A673 (cell line): Measurements from ENCODE around the gene SLC16A9.

Experiments used
- CTCF ChIP-seq: fragments of 300-800, 200-600 bp; sonication (generic); conservative IDR thresholded peaks from 2 replicates; pipeline ENCODE4 v1.5.1; 2017; ENCODE audit warnings: low read depth, mild to moderate bottlenecking, antibody characterized with exemption, low read length, moderate library complexity, mixed read lengths
- EZH2 ChIP-seq: fragments of 200-600 bp; sonication (generic); IDR thresholded peaks from 2 replicates; pipeline ENCODE4 v1.6.1; 2017; ENCODE audit warnings: borderline replicate concordance, low read depth, mild to moderate bottlenecking, mixed read lengths, antibody characterized with exemption, low read length; ENCODE audit not compliant: poor library complexity, severe bottlenecking

- TF ChIP-seq CTCF, result no peak
- no peak for TF ChIP-seq EZH2
These were observed 77.5 kb downstream of the SLC16A9 start for GRCh38 chr10:59631882-59632807.
